ENCODE measurements around the gene ASPSCR1. TPM values are rescaled to one million over a fixed set of nuclear protein-coding genes. Genes with fewer than 3 reads are reported as not detected.

ASPSCR1 gene
- total and polyA plus RNA-seq, 10 donors = 20.2 to 58.8 (median 33.5) TPM

DNA sequence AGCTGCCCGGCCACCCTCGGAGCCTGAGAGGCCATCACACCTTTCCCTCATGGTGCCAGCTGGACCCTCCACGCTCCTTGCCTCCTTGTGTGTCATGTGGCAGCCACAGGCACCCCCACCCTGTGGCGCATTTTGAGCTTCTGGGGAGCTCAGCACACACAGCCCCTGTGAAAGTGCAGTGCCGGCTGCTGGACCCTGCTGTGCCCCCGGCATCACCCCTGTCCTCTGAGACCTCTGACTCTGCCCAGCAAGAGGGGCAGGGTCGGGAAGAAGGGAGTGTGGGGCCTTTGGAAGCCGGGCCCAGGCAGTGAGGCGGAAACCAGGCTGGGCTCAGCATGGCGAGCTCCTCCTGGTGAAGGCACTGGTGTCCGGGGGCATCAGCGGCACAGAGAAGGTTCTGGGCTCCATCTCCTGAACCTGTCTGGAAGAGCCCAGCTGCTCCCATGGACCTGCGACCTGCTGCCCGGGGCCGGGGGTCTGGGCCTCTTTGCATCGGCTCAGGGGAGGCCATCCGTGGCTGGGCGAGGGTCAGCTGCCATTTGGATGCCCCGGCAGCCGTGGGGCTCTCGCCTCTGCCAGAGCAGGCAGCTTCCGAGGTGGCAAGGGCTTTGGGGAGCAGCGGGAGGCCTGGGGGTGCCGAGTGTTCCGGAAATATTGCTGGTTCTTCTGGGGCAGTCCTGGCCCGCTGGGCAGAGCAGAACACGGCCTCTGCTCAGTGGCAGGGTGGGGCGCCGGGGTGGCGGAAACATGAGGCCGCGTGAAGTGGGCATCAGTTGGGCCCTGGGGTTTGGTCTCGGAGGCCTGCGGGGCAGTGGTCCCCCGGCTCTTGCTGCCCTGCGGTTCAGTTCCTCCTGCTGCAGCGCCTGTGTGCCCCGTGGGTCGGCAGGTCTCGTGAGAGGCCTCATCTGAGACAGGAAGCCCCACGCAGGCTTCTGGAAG, 27.4 kb downstream of the ASPSCR1 start:
- intact Hi-C loops (cut with DNase I; ENCODE audit: low total_unique reads) = no loop called here
- peaks cover 0 to 13% (median 2%) of the 10 kb centered on the region in 6 donors for H3K4me1 ChIP-seq
- peaks cover 0 to 30% (median 2%) of the 10 kb centered on the region in 6 donors for H3K36me3 ChIP-seq
- H3K27me3 ChIP-seq (replicated peaks in 1 of 7) = no peaks in the 10 kb centered on the region
- H3K27ac ChIP-seq = no peak overlapping the region
- 82 to 89% (median 83%) methylated on average over 29 to 41 of the region's 41 CpGs for WGBS, 5 donors
- TF ChIP-seq POLR2A (IDR thresholded peaks at IDR 0.05) = no peak
- TF ChIP-seq POLR2AphosphoS5 (IDR thresholded peaks at IDR 0.05) = no peak
- TF ChIP-seq CTCF (IDR thresholded peaks at IDR 0.05 in 8 of 11, conservative IDR thresholded peaks at IDR 0.05 in 3 of 11) = no peak
- H3K4me3 ChIP-seq = no peak overlapping the region
- no peak for DNase-seq
- no peaks in the 10 kb centered on the region for H3K9me3 ChIP-seq

DNA sequence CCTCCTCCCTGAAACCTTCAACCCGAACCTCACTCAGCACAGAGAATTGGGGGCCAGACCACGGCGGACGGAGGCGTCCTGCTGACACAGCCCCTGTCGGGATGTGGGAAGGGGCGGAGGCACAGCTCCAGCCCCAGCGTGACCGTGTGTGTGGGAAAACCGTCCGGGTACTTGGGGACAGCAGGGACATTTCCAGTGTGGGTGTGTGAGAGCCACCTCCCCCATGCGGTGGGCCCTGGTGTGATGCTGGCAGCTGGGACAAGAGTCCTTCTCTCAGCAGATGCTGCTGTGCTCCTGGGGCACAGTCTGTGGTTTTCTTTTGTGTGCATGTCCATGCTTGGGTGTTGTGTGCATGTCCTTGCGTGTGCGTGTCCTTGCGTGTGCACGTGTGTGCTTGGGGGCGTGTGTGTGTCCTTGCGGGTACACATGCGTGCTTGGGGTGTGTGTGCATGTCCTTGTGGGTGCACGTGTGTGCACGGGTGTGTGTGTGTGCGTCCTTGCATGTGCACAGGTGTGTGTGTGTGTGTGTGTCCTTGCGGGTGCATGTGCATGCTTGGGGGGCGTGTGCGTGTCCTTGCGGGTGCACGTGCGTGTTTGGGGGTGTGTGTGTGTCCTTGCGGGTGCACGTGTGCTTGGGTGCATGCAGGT, 28.4 kb downstream of the ASPSCR1 start:
- TF ChIP-seq POLR2AphosphoS5 (IDR thresholded peaks at IDR 0.05) (no peak), POLR2A (IDR thresholded peaks at IDR 0.05) (no peak), CTCF (IDR thresholded peaks at IDR 0.05 in 8 of 11, conservative IDR thresholded peaks at IDR 0.05 in 3 of 11) (no peak)
- DNase-seq = no peak
- intact Hi-C loops (cut with DNase I; ENCODE audit: low total_unique reads) = no loop called here
- peaks cover 0 to 13% (median 2%) of the 10 kb centered on the region in 6 donors for H3K4me1 ChIP-seq
- H3K36me3 ChIP-seq = peaks cover 0 to 29% (median 2%) of the 10 kb centered on the region in 6 donors
- no peak overlapping the region for H3K4me3 ChIP-seq
- H3K27ac ChIP-seq = no peak overlapping the region
- no peaks in the 10 kb centered on the region for H3K9me3 ChIP-seq
- WGBS, 5 donors = 86 to 94% (median 88%) methylated on average over 18 to 30 of the region's 30 CpGs
- H3K27me3 ChIP-seq (replicated peaks in 1 of 7) = no peaks in the 10 kb centered on the region

GRCh38 chr17:82006468-82007227, 29.2 kb downstream of the ASPSCR1 start:
- intact Hi-C loops (cut with DNase I; ENCODE audit: low total_unique reads) = no loop called here
- Histone ChIP-seq H3K9me3 (no peaks in the 10 kb centered on the region), H3K4me3 (no peak overlapping the region)

DNA sequence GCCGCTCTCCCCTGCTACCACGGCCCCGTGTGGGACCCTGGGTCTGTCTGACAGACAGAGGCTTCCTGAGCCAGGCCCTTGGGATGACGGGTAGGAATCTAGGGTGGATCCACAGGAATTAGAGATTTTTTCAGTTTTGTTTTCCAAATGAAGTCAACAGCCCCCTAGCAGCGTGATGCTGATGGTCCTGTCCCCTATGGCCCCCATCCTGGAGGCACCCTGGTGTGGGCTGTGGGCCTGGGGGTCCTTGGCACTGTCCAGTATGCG, 29.7 kb downstream of the ASPSCR1 start:
- intact Hi-C loops (cut with DNase I; ENCODE audit: low total_unique reads) = no loop called here
- no peak for DNase-seq
- peaks cover 0 to 40% (median 2%) of the 10 kb centered on the region in 6 donors for H3K36me3 ChIP-seq
- H3K4me1 ChIP-seq = peaks cover 0 to 16% (median 4%) of the 10 kb centered on the region in 6 donors
- WGBS, 5 donors = 87 to 100% (median 96%) methylated on average over 1 to 6 of the region's 6 CpGs
- H3K27ac ChIP-seq = no peak overlapping the region
- no peaks in the 10 kb centered on the region for H3K27me3 ChIP-seq (replicated peaks in 1 of 7)
- TF ChIP-seq CTCF (IDR thresholded peaks at IDR 0.05 in 8 of 11, conservative IDR thresholded peaks at IDR 0.05 in 3 of 11) = no peak
- H3K4me3 ChIP-seq = no peak overlapping the region
- H3K9me3 ChIP-seq = no peaks in the 10 kb centered on the region

More at GRCh38 chr17:82006468-82007227, 29.2 kb downstream of the ASPSCR1 start:
- 83 to 88% (median 87%) methylated on average over 19 to 24 of the region's 24 CpGs for WGBS, 5 donors
- no peak overlapping the region for H3K27ac ChIP-seq
- no peak for DNase-seq
- peaks cover 0 to 13% (median 2%) of the 10 kb centered on the region in 6 donors for H3K4me1 ChIP-seq
- H3K27me3 ChIP-seq (replicated peaks in 1 of 7) = no peaks in the 10 kb centered on the region
- TF ChIP-seq POLR2A (IDR thresholded peaks at IDR 0.05) (no peak), POLR2AphosphoS5 (IDR thresholded peaks at IDR 0.05) (no peak)
- peaks cover 0 to 35% (median 2%) of the 10 kb centered on the region in 6 donors for H3K36me3 ChIP-seq

Measured in spleen (tissue), 11 donors.